HEK293 (cell line): ENCODE results near the gene PRMT7.

Experiments used
- CTCF ChIP-seq: fragments of 450-650 bp; formaldehyde crosslinking; IDR thresholded peaks from 2 replicates; pipeline ENCODE4 v1.5.1; 2016; ENCODE audit warnings: missing biosample characterization, missing genetic modification characterization
- FEZF1 ChIP-seq: fragments of 450-650 bp; formaldehyde crosslinking; IDR thresholded peaks from 2 replicates; pipeline ENCODE4 v1.5.1; 2016; ENCODE audit warnings: missing biosample characterization, missing genetic modification characterization
- GLIS2 ChIP-seq: fragments of 450-650 bp; formaldehyde crosslinking; IDR thresholded peaks from 2 replicates; pipeline ENCODE4 v1.5.1; 2016; ENCODE audit warnings: missing biosample characterization, missing genetic modification characterization
- KLF1 ChIP-seq: fragments of 450-650 bp; formaldehyde crosslinking; IDR thresholded peaks from 2 replicates; pipeline ENCODE4 v1.5.1; 2016; ENCODE audit warnings: missing biosample characterization, missing genetic modification characterization
- KLF10 ChIP-seq: fragments of 450-650 bp; IDR thresholded peaks from 2 replicates; pipeline ENCODE4 v1.5.1; 2018; ENCODE audit warnings: missing biosample characterization, mild to moderate bottlenecking, missing genetic modification characterization
- OSR2 ChIP-seq: fragments of 450-650 bp; formaldehyde crosslinking; IDR thresholded peaks from 2 replicates; pipeline ENCODE4 v1.5.1; 2016; ENCODE audit warnings: missing biosample characterization, missing genetic modification characterization
- OVOL3 ChIP-seq: fragments of 450-650 bp; formaldehyde crosslinking; IDR thresholded peaks from 2 replicates; pipeline ENCODE4 v1.5.1; 2016; ENCODE audit warnings: missing biosample characterization, missing genetic modification characterization
- PRDM10 ChIP-seq: fragments of 450-650 bp; formaldehyde crosslinking; IDR thresholded peaks from 2 replicates; pipeline ENCODE4 v1.5.1; 2016; ENCODE audit warnings: missing biosample characterization, missing genetic modification characterization
- PRDM4 ChIP-seq: fragments of 450-650 bp; formaldehyde crosslinking; IDR thresholded peaks from 2 replicates; pipeline ENCODE4 v1.5.1; 2017; ENCODE audit warnings: missing biosample characterization, missing genetic modification characterization
- PRDM6 ChIP-seq: fragments of 450-650 bp; formaldehyde crosslinking; IDR thresholded peaks from 2 replicates; pipeline ENCODE4 v1.5.1; 2017; ENCODE audit warnings: missing biosample characterization, missing genetic modification characterization
- SP7 ChIP-seq: fragments of 450-650 bp; formaldehyde crosslinking; IDR thresholded peaks from 2 replicates; pipeline ENCODE4 v1.5.1; 2016; ENCODE audit warnings: missing biosample characterization, missing genetic modification characterization
- ZBTB1 ChIP-seq: fragments of 450-650 bp; formaldehyde crosslinking; IDR thresholded peaks from 2 replicates; pipeline ENCODE4 v1.5.1; 2016; ENCODE audit warnings: missing biosample characterization, missing genetic modification characterization
- ZBTB17 ChIP-seq: fragments of 450-650 bp; formaldehyde crosslinking; IDR thresholded peaks from 2 replicates; pipeline ENCODE4 v1.5.1; 2016; ENCODE audit warnings: missing biosample characterization, missing genetic modification characterization
- ZBTB20 ChIP-seq: fragments of 450-650 bp; formaldehyde crosslinking; IDR thresholded peaks from 2 replicates; pipeline ENCODE4 v1.5.1; 2016; ENCODE audit warnings: missing biosample characterization, missing genetic modification characterization
- ZBTB7A ChIP-seq: fragments of 450-650 bp; formaldehyde crosslinking; IDR thresholded peaks from 2 replicates; pipeline ENCODE4 v1.5.1; 2016; ENCODE audit warnings: low read depth, missing biosample characterization, missing genetic modification characterization
- ZFHX2 ChIP-seq: fragments of 450-650 bp; formaldehyde crosslinking; conservative IDR thresholded peaks from 2 replicates; pipeline ENCODE4 v1.5.1; 2016; ENCODE audit warnings: missing biosample characterization, missing genetic modification characterization
- ZNF133 ChIP-seq: fragments of 450-650 bp; formaldehyde crosslinking; IDR thresholded peaks from 2 replicates; pipeline ENCODE4 v1.5.1; 2016; ENCODE audit warnings: missing biosample characterization, missing genetic modification characterization
- ZNF155 ChIP-seq: fragments of 450-650 bp; formaldehyde crosslinking; IDR thresholded peaks from 2 replicates; pipeline ENCODE4 v1.5.1; 2016; ENCODE audit warnings: missing biosample characterization, missing genetic modification characterization
- ZNF2 ChIP-seq: fragments of 450-650 bp; formaldehyde crosslinking; IDR thresholded peaks from 2 replicates; pipeline ENCODE4 v1.5.1; 2016; ENCODE audit warnings: missing biosample characterization, missing genetic modification characterization
- ZNF24 ChIP-seq: fragments of 450-650 bp; formaldehyde crosslinking; IDR thresholded peaks from 2 replicates; pipeline ENCODE4 v1.5.1; 2016; ENCODE audit warnings: missing biosample characterization, missing genetic modification characterization
- ZNF292 ChIP-seq: fragments of 450-650 bp; formaldehyde crosslinking; IDR thresholded peaks from 2 replicates; pipeline ENCODE4 v1.5.1; 2016; ENCODE audit warnings: low read depth, missing biosample characterization, missing genetic modification characterization, borderline replicate concordance
- ZNF335 ChIP-seq: fragments of 450-650 bp; formaldehyde crosslinking; conservative IDR thresholded peaks from 2 replicates; pipeline ENCODE4 v1.5.1; 2016; ENCODE audit warnings: missing biosample characterization, missing genetic modification characterization
- ZNF341 ChIP-seq: fragments of 450-650 bp; formaldehyde crosslinking; IDR thresholded peaks from 2 replicates; pipeline ENCODE4; 2016; ENCODE audit warnings: low read depth, missing biosample characterization, missing genetic modification characterization
- ZNF350 ChIP-seq: fragments of 450-650 bp; formaldehyde crosslinking; IDR thresholded peaks from 2 replicates; pipeline ENCODE4 v1.5.0; 2017; ENCODE audit warnings: missing biosample characterization, mild to moderate bottlenecking, missing genetic modification characterization
- ZNF366 ChIP-seq: fragments of 450-650 bp; formaldehyde crosslinking; conservative IDR thresholded peaks from 2 replicates; pipeline ENCODE4 v1.5.1; 2016; ENCODE audit warnings: missing biosample characterization, missing genetic modification characterization
- ZNF488 ChIP-seq: fragments of 450-650 bp; formaldehyde crosslinking; IDR thresholded peaks from 2 replicates; pipeline ENCODE4 v1.5.1; 2016; ENCODE audit warnings: missing biosample characterization, missing genetic modification characterization
- ZNF514 ChIP-seq: fragments of 450-650 bp; formaldehyde crosslinking; IDR thresholded peaks from 2 replicates; pipeline ENCODE4 v1.5.1; 2016; ENCODE audit warnings: missing biosample characterization, missing genetic modification characterization
- ZNF596 ChIP-seq: fragments of 450-650 bp; IDR thresholded peaks from 2 replicates; pipeline ENCODE4 v1.5.0; 2018; ENCODE audit warnings: missing biosample characterization, mild to moderate bottlenecking, missing genetic modification characterization, moderate library complexity
- ZNF610 ChIP-seq: fragments of 450-650 bp; formaldehyde crosslinking; IDR thresholded peaks from 2 replicates; pipeline ENCODE4 v1.5.1; 2016; ENCODE audit warnings: missing biosample characterization, missing genetic modification characterization, borderline replicate concordance
- ZNF777 ChIP-seq: fragments of 450-650 bp; formaldehyde crosslinking; IDR thresholded peaks from 2 replicates; pipeline ENCODE4 v1.5.1; 2017; ENCODE audit warnings: missing biosample characterization, missing genetic modification characterization, borderline replicate concordance

The PRMT7 gene

DNA sequence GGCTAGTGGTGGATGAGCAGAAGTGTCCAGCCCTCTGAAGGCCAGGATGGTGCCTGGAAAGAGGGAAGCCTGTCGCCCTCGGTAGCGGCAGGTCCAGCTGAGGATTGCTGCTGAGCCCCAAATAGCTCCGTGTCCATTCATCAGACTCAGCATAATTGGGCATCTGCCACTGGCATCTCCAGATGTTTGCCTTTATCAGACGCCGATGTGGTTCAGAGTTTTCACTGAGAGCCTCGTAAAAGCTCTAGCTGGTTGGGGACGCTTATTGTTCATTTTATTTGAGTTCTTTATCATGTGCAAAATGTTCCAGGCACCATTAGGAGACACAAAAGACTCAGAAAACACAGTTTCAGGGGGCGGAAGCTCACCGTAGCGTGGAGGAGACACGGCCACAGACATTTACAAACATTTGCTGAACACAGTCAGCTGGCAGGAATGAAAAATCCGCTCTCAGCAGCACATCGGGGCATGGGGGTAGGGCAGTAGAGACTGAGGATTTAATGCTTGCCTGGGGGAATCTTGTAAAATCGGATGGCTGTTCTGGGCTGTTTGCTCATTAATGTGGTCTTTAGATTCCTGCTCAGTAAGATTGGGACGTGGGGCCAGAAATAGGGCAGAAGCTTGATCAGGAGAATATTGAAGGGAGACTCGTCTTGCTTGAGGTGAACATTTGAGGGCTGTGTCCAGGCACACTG, 95.8 kb downstream of the PRMT7 start (continued):
- no peak for TF ChIP-seq ZNF488 (tag by site-specific recombination)
- TF ChIP-seq ZNF341 (tag by site-specific recombination), result peak; percentile 72
- no peak for TF ChIP-seq PRDM10 (tag by site-specific recombination)
- peak; percentile 66 for TF ChIP-seq FEZF1 (tag by site-specific recombination)
- TF ChIP-seq ZBTB1 (tag by site-specific recombination), result no peak
- TF ChIP-seq ZNF350 (tag by site-specific recombination), result no peak
- no peak for TF ChIP-seq ZBTB7A
- TF ChIP-seq ZNF2 (tag by site-specific recombination), result no peak
- no peak; the same call in 1 of the 2 replicates for TF ChIP-seq ZNF777 (tag by site-specific recombination)
- TF ChIP-seq GLIS2, result no peak
- 0 out of 2 replicates have a peak, but pooled peaks have one; percentile 8 for TF ChIP-seq OSR2 (tag by site-specific recombination)
- TF ChIP-seq ZNF133, result 0 out of 2 replicates have a peak, but pooled peaks have one; percentile 21
- peak; percentile 57 for TF ChIP-seq SP7 (tag by site-specific recombination)
- no peak for TF ChIP-seq ZNF596 (tag by site-specific recombination)
- no peak for TF ChIP-seq ZFHX2 (tag by site-specific recombination)
- no peak for TF ChIP-seq ZNF155 (tag by site-specific recombination)
- no peak for TF ChIP-seq ZNF610 (tag by site-specific recombination)
- TF ChIP-seq ZBTB17, result peak; percentile 86
- no peak for TF ChIP-seq CTCF (tag by site-specific recombination)
- TF ChIP-seq ZNF292 (tag by site-specific recombination), result no peak
- TF ChIP-seq ZNF514 (tag by site-specific recombination), result no peak
- no peak for TF ChIP-seq ZNF366 (tag by site-specific recombination)
- peak; percentile 93 for TF ChIP-seq ZBTB20 (tag by site-specific recombination)
- no peak for TF ChIP-seq OVOL3 (tag by site-specific recombination)
- TF ChIP-seq ZNF335 (tag by site-specific recombination), result peak; percentile 52
- TF ChIP-seq PRDM4, result peak; percentile 70; the same call in 1 of the 2 replicates
- no peak for TF ChIP-seq ZNF24 (tag by site-specific recombination)
- TF ChIP-seq PRDM6, result peak; percentile 50
- no peak for TF ChIP-seq KLF10 (tag by site-specific recombination)
- TF ChIP-seq KLF1 (tag by site-specific recombination), result no peak
